CD14-positive monocyte (primary cell): ENCODE data around the gene TNFRSF8. TPM values are rescaled to one million over a fixed set of nuclear protein-coding genes. Genes with fewer than 3 reads are reported as not detected.

Experiments
- DNase-seq, 3 donors: peaks; one replicate each; pipeline ENCODE4 v3.0.0-alpha.2; 2011 to 2022
- H2AFZ ChIP-seq: 2 replicates; pipeline ENCODE4 v1.6.0; 2012; ENCODE audit warnings: mild to moderate bottlenecking, low read depth, low read length, inconsistent platforms; ENCODE audit not compliant: insufficient read depth, poor library complexity, severe bottlenecking
- H3K27ac ChIP-seq, 2 donors: 1 replicate in 1 of 2; 2 replicates in 1 of 2; pipeline ENCODE4 v1.5.1; 2012 to 2013; ENCODE audit warnings: low read length in 2 of 2, control low read depth in 1 of 2, inconsistent platforms in 1 of 2, low read depth in 1 of 2, mild to moderate bottlenecking in 1 of 2
- H3K27me3 ChIP-seq, 2 donors: one replicate each; pipeline versions ENCODE4 v1.6.0 to v1.6.1; 2011 to 2013; ENCODE audit warnings: low read length in 2 of 2; ENCODE audit not compliant: control insufficient read depth in 2 of 2, insufficient read depth in 2 of 2
- H3K36me3 ChIP-seq, 2 donors: replicated peaks in 1 of 2; 1 replicate in 1 of 2; 2 replicates in 1 of 2; pipeline versions ENCODE4 v1.5.1 to v1.6.1; 2012 to 2013; ENCODE audit warnings: low read length in 2 of 2, control low read depth in 1 of 2, inconsistent platforms in 1 of 2, mild to moderate bottlenecking in 1 of 2; ENCODE audit not compliant: insufficient read depth in 2 of 2, control insufficient read depth in 1 of 2
- H3K4me1 ChIP-seq, 2 donors: 1 replicate in 1 of 2; 2 replicates in 1 of 2; pipeline versions ENCODE4 v1.5.1 to v1.6.1; 2012 to 2013; ENCODE audit warnings: low read length in 2 of 2, control low read depth in 1 of 2, inconsistent platforms in 1 of 2, mild to moderate bottlenecking in 1 of 2, moderate library complexity in 1 of 2; ENCODE audit not compliant: insufficient read depth in 2 of 2, control insufficient read depth in 1 of 2
- H3K4me2 ChIP-seq: replicated peaks from 2 replicates; pipeline ENCODE3; 2012; ENCODE audit warnings: low read length, moderate library complexity, mild to moderate bottlenecking; ENCODE audit not compliant: poor library complexity, severe bottlenecking; ENCODE audit errors: extremely low read depth
- H3K4me3 ChIP-seq, 3 experiments: fragments of 200-600 bp in 1 of 3; sonication (generic) in 1 of 3; replicated peaks in 1 of 3; 1 replicate in 2 of 3; 2 replicates in 1 of 3; pipeline ENCODE4 v1.5.1; 2011 to 2013; ENCODE audit warnings: low read length in 3 of 3, mild to moderate bottlenecking in 3 of 3, control low read depth in 2 of 3, low read depth in 2 of 3, inconsistent platforms in 1 of 3, moderate library complexity in 1 of 3
- H3K79me2 ChIP-seq: 2 replicates; pipeline ENCODE4 v1.6.0; 2012; ENCODE audit warnings: mild to moderate bottlenecking, control low read depth, inconsistent platforms, low read length, moderate library complexity; ENCODE audit not compliant: insufficient read depth
- H3K9ac ChIP-seq: 2 replicates; pipeline ENCODE4 v1.6.0; 2017; ENCODE audit warnings: low read length, mild to moderate bottlenecking; ENCODE audit not compliant: insufficient read depth, poor library complexity, severe bottlenecking
- H3K9me3 ChIP-seq, 2 donors: replicated peaks in 1 of 2; 1 replicate in 1 of 2; 2 replicates in 1 of 2; pipeline versions ENCODE4 v1.5.1 to v1.6.1; 2012 to 2013; ENCODE audit warnings: low read length in 2 of 2, control low read depth in 1 of 2; ENCODE audit not compliant: control insufficient read depth in 1 of 2, insufficient read depth in 1 of 2
- H4K20me1 ChIP-seq: 2 replicates; pipeline ENCODE4 v1.6.0; 2012; ENCODE audit warnings: mild to moderate bottlenecking, low read length, control low read depth, moderate library complexity; ENCODE audit not compliant: insufficient read depth
- H3K27ac Mint-ChIP-seq, 7 donors: one replicate each; pipeline ENCODE4 v1.8.0; 2020; ENCODE audit warnings: mild to moderate bottlenecking in 7 of 7, mixed read lengths in 7 of 7, moderate library complexity in 6 of 7, inconsistent platforms in 2 of 7
- H3K27me3 Mint-ChIP-seq, 3 donors: one replicate each; pipeline ENCODE4 v1.8.0; 2021 to 2022; ENCODE audit warnings: low read depth in 3 of 3, mild to moderate bottlenecking in 3 of 3, mixed read lengths in 3 of 3, moderate library complexity in 3 of 3, inconsistent platforms in 1 of 3
- H3K36me3 Mint-ChIP-seq, 2 donors: one replicate each; pipeline ENCODE4 v1.8.0; 2020; ENCODE audit warnings: mixed read lengths in 2 of 2, inconsistent platforms in 1 of 2, mild to moderate bottlenecking in 1 of 2
- H3K4me1 Mint-ChIP-seq: one replicate; pipeline ENCODE4 v1.8.0; 2020; ENCODE audit warnings: mild to moderate bottlenecking, mixed read lengths
- H3K4me3 Mint-ChIP-seq, 2 donors: one replicate each; pipeline ENCODE4 v1.8.0; 2020; ENCODE audit warnings: mild to moderate bottlenecking in 2 of 2, mixed read lengths in 2 of 2, moderate library complexity in 1 of 2
- H3K9me3 Mint-ChIP-seq, 7 donors: one replicate each; pipeline ENCODE4 v1.8.0; 2020 to 2022; ENCODE audit warnings: mixed read lengths in 7 of 7, mild to moderate bottlenecking in 6 of 7, moderate library complexity in 6 of 7, inconsistent platforms in 2 of 7
- WGBS: methylation state at CpG from one replicate; pipeline ENCODE4 v1.1.5; 2013; ENCODE audit warnings: missing lambda C conversion rate; ENCODE audit not compliant: insufficient coverage; 5-methylcytosine and 5-hydroxymethylcytosine counted together
- intact Hi-C, 2 donors: fragments of 100-400 bp; cut with micrococcal nuclease; formaldehyde crosslinking; loops; one replicate each; pipeline versions ENCODE4 v1.15.0 to v1.15.1; 2023
- polyA plus RNA-seq, 3 donors: library from polyadenylated mRNA; depleted of rRNA in 1 of 3; unstranded in 2 of 3; stranded (reverse) in 1 of 3; fragments of 300-500 nt in 2 of 3; fragments of >200 nt in 1 of 3; fragmentation: Illumina TruSeq in 2 of 3; gene quantifications; 1 replicate in 2 of 3; 2 replicates in 1 of 3; pipeline ENCODE4 v1.2.3, GENCODE V29; 2012 to 2021
- TF ChIP-seq, protein P1 (sequence below): fragments of 200-600 bp; IDR thresholded peaks from one replicate; pipeline ENCODE4 v1.8.0; 2022; ENCODE audit warnings: antibody characterized with exemption, mild to moderate bottlenecking

The TNFRSF8 gene
- polyA plus RNA-seq, 3 donors = 10.9 to 11.9 (median 11.8) TPM

- no peak overlapping the region for H2AFZ ChIP-seq
- no peak overlapping the region for H3K4me3 ChIP-seq
- H3K79me2 ChIP-seq = no peaks in the 10 kb centered on the region
- H3K4me1 Mint-ChIP-seq = peaks cover 10% of the 10 kb centered on the region
- H3K4me1 ChIP-seq = peaks cover 0 to 11% of the 10 kb centered on the region in 2 donors
- H3K4me2 ChIP-seq = no peak overlapping the region
- H3K27me3 ChIP-seq = peaks cover 20 to 30% of the 10 kb centered on the region in 2 donors
- H3K4me3 Mint-ChIP-seq = no peak overlapping the region
- no peak overlapping the region for H3K27ac Mint-ChIP-seq
- peaks cover 0 to 20% (median 8%) of the 10 kb centered on the region in 7 donors for H3K9me3 Mint-ChIP-seq
- H3K36me3 Mint-ChIP-seq = peaks cover 0 to 4% of the 10 kb centered on the region in 2 donors
- peaks cover 0 to 14% of the 10 kb centered on the region in 2 donors for H3K9me3 ChIP-seq
- H3K36me3 ChIP-seq = no peaks in the 10 kb centered on the region
- no peak overlapping the region for H3K27ac ChIP-seq
- DNase-seq = no peak
- TF ChIP-seq, protein P1, sequence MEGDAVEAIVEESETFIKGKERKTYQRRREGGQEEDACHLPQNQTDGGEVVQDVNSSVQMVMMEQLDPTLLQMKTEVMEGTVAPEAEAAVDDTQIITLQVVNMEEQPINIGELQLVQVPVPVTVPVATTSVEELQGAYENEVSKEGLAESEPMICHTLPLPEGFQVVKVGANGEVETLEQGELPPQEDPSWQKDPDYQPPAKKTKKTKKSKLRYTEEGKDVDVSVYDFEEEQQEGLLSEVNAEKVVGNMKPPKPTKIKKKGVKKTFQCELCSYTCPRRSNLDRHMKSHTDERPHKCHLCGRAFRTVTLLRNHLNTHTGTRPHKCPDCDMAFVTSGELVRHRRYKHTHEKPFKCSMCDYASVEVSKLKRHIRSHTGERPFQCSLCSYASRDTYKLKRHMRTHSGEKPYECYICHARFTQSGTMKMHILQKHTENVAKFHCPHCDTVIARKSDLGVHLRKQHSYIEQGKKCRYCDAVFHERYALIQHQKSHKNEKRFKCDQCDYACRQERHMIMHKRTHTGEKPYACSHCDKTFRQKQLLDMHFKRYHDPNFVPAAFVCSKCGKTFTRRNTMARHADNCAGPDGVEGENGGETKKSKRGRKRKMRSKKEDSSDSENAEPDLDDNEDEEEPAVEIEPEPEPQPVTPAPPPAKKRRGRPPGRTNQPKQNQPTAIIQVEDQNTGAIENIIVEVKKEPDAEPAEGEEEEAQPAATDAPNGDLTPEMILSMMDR = no peak
- H3K27me3 Mint-ChIP-seq = peaks cover 31 to 42% (median 35%) of the 10 kb centered on the region in 3 donors
- H4K20me1 ChIP-seq = no peaks in the 10 kb centered on the region
- intact Hi-C loops = no loop called here
- H3K9ac ChIP-seq = no peak overlapping the region
- 20% methylated on average over 1 of the region's 3 CpGs for WGBS
These were observed 3.9 kb upstream of the TNFRSF8 start for GRCh38 chr1:12059226-12059625.

DNA sequence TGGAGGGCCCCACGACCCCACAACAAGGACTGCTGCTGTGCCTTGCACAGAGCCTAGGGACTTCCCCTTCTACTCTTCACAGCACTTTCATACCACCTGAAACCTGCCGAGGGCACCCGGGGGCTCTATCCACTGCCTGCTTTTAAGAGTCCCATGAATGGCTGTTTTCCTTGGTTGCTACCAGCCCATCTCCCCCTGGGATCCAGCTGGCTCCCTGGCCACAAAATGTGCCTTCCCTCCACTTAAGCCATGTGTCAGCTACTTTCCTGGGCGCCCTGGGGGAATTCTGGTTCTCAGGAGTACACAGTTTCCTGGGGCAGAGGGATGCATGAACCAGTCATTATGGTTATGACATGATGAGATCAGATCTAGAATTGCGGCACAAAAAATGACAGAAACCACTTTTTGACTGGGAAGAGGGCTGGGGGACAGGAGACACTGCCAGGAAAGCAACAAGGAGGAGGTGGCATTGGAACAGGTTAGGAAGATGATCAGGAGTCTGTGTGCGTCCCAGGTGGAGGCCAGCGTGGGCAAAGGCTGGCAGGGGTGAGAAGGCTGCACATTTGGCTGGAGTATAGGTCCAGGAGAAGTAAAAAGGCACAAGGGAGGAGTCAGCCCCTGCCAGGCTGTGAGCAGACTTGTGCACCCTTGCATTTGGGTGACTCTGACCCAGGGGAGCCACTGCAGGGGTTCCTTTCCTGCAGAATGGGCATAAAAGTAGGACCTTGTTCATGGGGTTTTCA lies 3.2 kb upstream of the TNFRSF8 start:
- H3K27me3 Mint-ChIP-seq = peaks cover 38 to 49% (median 41%) of the 10 kb centered on the region in 3 donors
- 63% methylated on average over 7 of the region's 7 CpGs for WGBS
- peaks cover 0 to 11% of the 10 kb centered on the region in 2 donors for H3K4me1 ChIP-seq
- no peak overlapping the region for H3K4me3 Mint-ChIP-seq
- H3K4me2 ChIP-seq = no peak overlapping the region
- no peak overlapping the region for H3K9ac ChIP-seq
- no peaks in the 10 kb centered on the region for H3K36me3 ChIP-seq
- DNase-seq = no peak
- peaks cover 0 to 6% of the 10 kb centered on the region in 2 donors for H3K36me3 Mint-ChIP-seq
- no peaks in the 10 kb centered on the region for H4K20me1 ChIP-seq
- TF ChIP-seq, protein P1 = no peak
- H3K27ac ChIP-seq = no peak overlapping the region
- no peak overlapping the region for H3K27ac Mint-ChIP-seq
- peaks cover 13% of the 10 kb centered on the region for H3K4me1 Mint-ChIP-seq
- H3K27me3 ChIP-seq = peaks cover 26 to 37% of the 10 kb centered on the region in 2 donors
- H3K79me2 ChIP-seq = no peaks in the 10 kb centered on the region
- H3K9me3 Mint-ChIP-seq = peaks cover 0 to 21% (median 8%) of the 10 kb centered on the region in 7 donors
- intact Hi-C loops = no loop called here
- no peak overlapping the region for H2AFZ ChIP-seq
- no peak overlapping the region for H3K4me3 ChIP-seq
- peaks cover 0 to 19% of the 10 kb centered on the region in 2 donors for H3K9me3 ChIP-seq
